SK-N-SH (cell line): ENCODE data around the gene ITGA5. TPM values are rescaled to one million over a fixed set of nuclear protein-coding genes. Genes with fewer than 3 reads are reported as not detected.

ENCODE experiments used
- CTCF ChIA-PET: fragments of 300-600, 350-600 bp; formaldehyde crosslinking; extraction: SDS; loops from one replicate; lab custom pipeline; 2021; lab: Yijun Ruan, JAX
- POLR2A ChIA-PET: fragments of 350-600 bp; sonication (Branson Sonifier 250); formaldehyde crosslinking; extraction: SDS; loops from one replicate; lab custom pipeline; 2020; ENCODE audit warnings: antibody characterized with exemption, inconsistent platforms; lab: Yijun Ruan, JAX
- DNase-seq: peaks from one replicate; pipeline ENCODE4 v3.0.0; 2012
- H2AFZ ChIP-seq: fragments of 200-600 bp; sonication (generic); 2 replicates; pipeline ENCODE4 v1.8.1; 2016; ENCODE audit warnings: antibody characterized with exemption, mild to moderate bottlenecking, low read depth
- H3F3A ChIP-seq: fragments of 200-600 bp; sonication (generic); replicated peaks from 2 replicates; pipeline ENCODE3; 2016; ENCODE audit warnings: antibody characterized with exemption, mild to moderate bottlenecking; ENCODE audit not compliant: insufficient read depth
- H3K27ac ChIP-seq, 2 experiments: fragments of 200-500 bp in 1 of 2; fragments of 200-600 bp in 1 of 2; sonication (Bioruptor generic) in 1 of 2; sonication (generic), shearing (Covaris generic) in 1 of 2; 2 replicates each; pipeline versions ENCODE4 v1.5.1 to v1.6.1; 2014 to 2016; ENCODE audit warnings: low read depth in 2 of 2, inconsistent platforms in 1 of 2, low read length in 1 of 2, mild to moderate bottlenecking in 1 of 2, mixed read lengths in 1 of 2
- H3K27me3 ChIP-seq: fragments of 200-600 bp; sonication (generic), shearing (Covaris generic); 2 replicates; pipeline ENCODE4 v1.6.1; 2016; ENCODE audit warnings: mixed run types; ENCODE audit not compliant: insufficient read depth
- H3K36me3 ChIP-seq, 2 experiments: fragments of 200-500 bp in 1 of 2; fragments of 200-600 bp in 1 of 2; sonication (Bioruptor generic) in 1 of 2; sonication (generic) in 1 of 2; replicated peaks in 1 of 2; 2 replicates each; pipeline versions ENCODE3 to v1.5.1; 2014 to 2016; ENCODE audit warnings: low read length in 1 of 2, mild to moderate bottlenecking in 1 of 2; ENCODE audit not compliant: insufficient read depth in 2 of 2, control insufficient read depth in 1 of 2
- H3K4me1 ChIP-seq, 2 experiments: fragments of 200-500 bp in 1 of 2; fragments of 200-600 bp in 1 of 2; sonication (Bioruptor generic) in 1 of 2; sonication (generic), shearing (Covaris generic) in 1 of 2; 2 replicates each; pipeline versions ENCODE4 v1.5.1 to v1.6.1; 2014 to 2016; ENCODE audit warnings: low read depth in 1 of 2, low read length in 1 of 2, mixed run types in 1 of 2; ENCODE audit not compliant: insufficient read depth in 2 of 2, control insufficient read depth in 1 of 2
- H3K4me2 ChIP-seq: fragments of 200-600 bp; sonication (generic), shearing (Covaris generic); 2 replicates; pipeline ENCODE4 v1.6.1; 2017; ENCODE audit warnings: mixed run types
- H3K4me3 ChIP-seq, 2 experiments: fragments of 200-500 bp in 1 of 2; fragments of 200-600 bp in 1 of 2; sonication (Bioruptor generic) in 1 of 2; sonication (generic), shearing (Covaris generic) in 1 of 2; 2 replicates each; pipeline versions ENCODE4 v1.5.1 to v1.8.1; 2014 to 2016; ENCODE audit warnings: low read depth in 2 of 2, inconsistent platforms in 1 of 2, low read length in 1 of 2, mild to moderate bottlenecking in 1 of 2, mixed read lengths in 1 of 2, moderate library complexity in 1 of 2
- H3K79me2 ChIP-seq: fragments of 200-600 bp; sonication (generic); 2 replicates; pipeline ENCODE4 v1.8.1; 2017; ENCODE audit warnings: mild to moderate bottlenecking; ENCODE audit not compliant: insufficient read depth
- H3K9ac ChIP-seq: fragments of 200-600 bp; sonication (generic); 2 replicates; pipeline ENCODE4 v1.6.1; 2017; ENCODE audit warnings: mixed run types
- H3K9me2 ChIP-seq: fragments of 200-600 bp; sonication (generic); 2 replicates; pipeline ENCODE4 v1.6.1; 2017; ENCODE audit warnings: mixed run types
- H3K9me3 ChIP-seq: fragments of 200-600 bp; sonication (generic); 2 replicates; pipeline ENCODE4 v1.6.1; 2017; ENCODE audit warnings: mixed run types, mild to moderate bottlenecking, moderate library complexity
- H4K20me1 ChIP-seq: fragments of 200-600 bp; sonication (generic); 2 replicates; pipeline ENCODE4 v1.6.1; 2017; ENCODE audit warnings: mild to moderate bottlenecking, mixed run types; ENCODE audit not compliant: insufficient read depth
- CTCF ChIP-seq: fragments of 200-600 bp; sonication (generic); IDR thresholded peaks from 2 replicates; pipeline ENCODE4 v1.6.1; 2017; ENCODE audit warnings: antibody characterized with exemption, mild to moderate bottlenecking, moderate library complexity
- ELF1 ChIP-seq: IDR thresholded peaks from 2 replicates; pipeline ENCODE4 v1.4.0; 2012
- EP300 ChIP-seq, 2 experiments: IDR thresholded peaks; 2 replicates each; pipeline versions ENCODE4 v1.4.0 to v1.6.1; 2012; ENCODE audit warnings: borderline replicate concordance in 1 of 2, low read depth in 1 of 2, low read length in 1 of 2
- EZH2phosphoT487 ChIP-seq: fragments of 200-600 bp; sonication (generic); IDR thresholded peaks from 2 replicates; pipeline ENCODE4 v1.6.1; 2017; ENCODE audit warnings: low read depth, mixed run types, mild to moderate bottlenecking, antibody characterized with exemption, moderate library complexity, borderline replicate concordance
- FOSL2 ChIP-seq: IDR thresholded peaks from 2 replicates; pipeline ENCODE4 v1.4.0; 2012; ENCODE audit warnings: low read depth, mild to moderate bottlenecking, moderate library complexity, borderline replicate concordance
- FOXJ3 ChIP-seq: sonication (generic); formaldehyde crosslinking; IDR thresholded peaks from 2 replicates; pipeline ENCODE4 v1.5.1; 2020; ENCODE audit warnings: mild to moderate bottlenecking, missing genetic modification reagents
- FOXM1 ChIP-seq: IDR thresholded peaks from 2 replicates; pipeline ENCODE4 v1.4.0; 2012; ENCODE audit warnings: low read depth, mild to moderate bottlenecking
- GABPA ChIP-seq: IDR thresholded peaks from 2 replicates; pipeline ENCODE4 v1.4.0; 2012; ENCODE audit warnings: low read depth, mild to moderate bottlenecking
- GATA2 ChIP-seq: sonication (generic); formaldehyde crosslinking; IDR thresholded peaks from 2 replicates; pipeline ENCODE4 v1.5.0; 2020; ENCODE audit warnings: mild to moderate bottlenecking, missing genetic modification reagents
- NRF1 ChIP-seq: IDR thresholded peaks from 2 replicates; pipeline ENCODE4 v1.6.1; 2012; ENCODE audit warnings: low read depth, mild to moderate bottlenecking, low read length
- POLR2AphosphoS5 ChIP-seq: IDR thresholded peaks from 2 replicates; pipeline ENCODE4 v1.6.1; 2012; ENCODE audit warnings: low read depth, low read length
- RAD21 ChIP-seq: IDR thresholded peaks from 2 replicates; pipeline ENCODE4 v1.6.1; 2012; ENCODE audit warnings: mild to moderate bottlenecking, low read length
- REST ChIP-seq: IDR thresholded peaks from 2 replicates; pipeline ENCODE4 v1.6.1; 2012; ENCODE audit warnings: mild to moderate bottlenecking, low read depth, low read length, moderate library complexity
- SMC3 ChIP-seq: IDR thresholded peaks from 2 replicates; pipeline ENCODE4 v1.6.1; 2012; ENCODE audit warnings: low read depth, low read length, improper control_type of control experiment
- TEAD4 ChIP-seq: IDR thresholded peaks from 2 replicates; pipeline ENCODE4 v1.4.0; 2012; ENCODE audit warnings: mild to moderate bottlenecking, borderline replicate concordance; ENCODE audit not compliant: insufficient read depth
- USF1 ChIP-seq: IDR thresholded peaks from 2 replicates; pipeline ENCODE4 v1.4.0; 2012; ENCODE audit warnings: low read depth, borderline replicate concordance
- YY1 ChIP-seq: IDR thresholded peaks from 2 replicates; pipeline ENCODE4 v1.4.0; 2012; ENCODE audit warnings: low read depth, mild to moderate bottlenecking
- ZBTB33 ChIP-seq: IDR thresholded peaks from 2 replicates; pipeline ENCODE4 v1.4.0; 2012; ENCODE audit warnings: low read depth, borderline replicate concordance
- WGBS: methylation state at CpG from one replicate; pipeline ENCODE4 v1.1.6; 2017; ENCODE audit warnings: low lambda C conversion rate; 5-methylcytosine and 5-hydroxymethylcytosine counted together
- polyA plus RNA-seq, 3 experiments: library from polyadenylated mRNA; depleted of rRNA; stranded (reverse); fragments of >200 nt; gene quantifications; 2 replicates each; pipeline ENCODE4 v1.2.3, GENCODE V29; 2012
- TF ChIP-seq, protein P1 (sequence below): IDR thresholded peaks from 2 replicates; pipeline ENCODE4; 2012

ITGA5 gene
- polyA plus RNA-seq, 1 of the 3 experiments (the other 2 are of a cell fraction), result 52.5 TPM

GRCh38 chr12:54394986-54395385, 24.1 kb downstream of the ITGA5 start (continued):
- TF ChIP-seq ZBTB33 (no peak), FOXM1 (no peak), YY1 (no peak)
- TF ChIP-seq, all 33 proteins: peak for 0

- no peak overlapping the region for H3K4me2 ChIP-seq
- H3K27me3 ChIP-seq, result no peaks in the 10 kb centered on the region
- H3K36me3 ChIP-seq, result peaks cover 19 to 33% of the 10 kb centered on the region in 2 experiments
- WGBS, result 28% methylated on average over 4 of the region's 4 CpGs
- TF ChIP-seq FOXJ3 (CRISPR knock-in tag) (no peak), ELF1 (no peak), FOSL2 (no peak), EP300 (IDR thresholded peaks at IDR 0.05; ENCODE audit: borderline replicate concordance in 1 of 2, low read depth in 1 of 2, low read length in 1 of 2) (no peak), CTCF (peak; percentile 83), SMC3 (peak; percentile 26; the same call in 1 of the 2 replicates), GATA2 (CRISPR knock-in tag) (no peak), REST (no peak), TEAD4 (no peak), GABPA (no peak), NRF1 (no peak), POLR2AphosphoS5 (no peak), EZH2phosphoT487 (no peak), USF1 (no peak), RAD21 (peak; percentile 67), FOXM1 (no peak)
- TF ChIP-seq, protein P1, sequence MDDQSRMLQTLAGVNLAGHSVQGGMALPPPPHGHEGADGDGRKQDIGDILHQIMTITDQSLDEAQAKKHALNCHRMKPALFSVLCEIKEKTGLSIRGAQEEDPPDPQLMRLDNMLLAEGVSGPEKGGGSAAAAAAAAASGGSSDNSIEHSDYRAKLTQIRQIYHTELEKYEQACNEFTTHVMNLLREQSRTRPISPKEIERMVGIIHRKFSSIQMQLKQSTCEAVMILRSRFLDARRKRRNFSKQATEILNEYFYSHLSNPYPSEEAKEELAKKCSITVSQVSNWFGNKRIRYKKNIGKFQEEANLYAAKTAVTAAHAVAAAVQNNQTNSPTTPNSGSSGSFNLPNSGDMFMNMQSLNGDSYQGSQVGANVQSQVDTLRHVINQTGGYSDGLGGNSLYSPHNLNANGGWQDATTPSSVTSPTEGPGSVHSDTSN, result no peak
- H3F3A ChIP-seq, result peaks cover 1% of the 10 kb centered on the region
- H3K79me2 ChIP-seq, result no peaks in the 10 kb centered on the region
- H3K27ac ChIP-seq, result no peak overlapping the region
- H3K9ac ChIP-seq, result no peak overlapping the region
- CTCF ChIA-PET, result interaction anchor here (1.0 to 3.3 kb wide), 8 partner anchors 10 to 45 kb away, joined by 3 to 37 read pairs (median 6); no protein-coding TSS in a partner anchor
- DNase-seq, result peak; percentile 57
- no peaks in the 10 kb centered on the region for H3K9me3 ChIP-seq
- H2AFZ ChIP-seq, result no peak overlapping the region
- POLR2A ChIA-PET, result no interaction called here
- H3K4me1 ChIP-seq, result peaks cover 0 to 10% of the 10 kb centered on the region in 2 experiments; a peak in 1 of 4 replicates
- H3K9me2 ChIP-seq, result no peaks in the 10 kb centered on the region
- no peaks in the 10 kb centered on the region for H4K20me1 ChIP-seq
- H3K4me3 ChIP-seq, result no peak overlapping the region
These were observed 24.8 kb downstream of the ITGA5 start for GRCh38 chr12:54394281-54394719.
